ENCODE results near the gene CRYBA2. TPM values are rescaled to one million over a fixed set of nuclear protein-coding genes. Genes with fewer than 3 reads are reported as not detected.

Gene CRYBA2, protein sequence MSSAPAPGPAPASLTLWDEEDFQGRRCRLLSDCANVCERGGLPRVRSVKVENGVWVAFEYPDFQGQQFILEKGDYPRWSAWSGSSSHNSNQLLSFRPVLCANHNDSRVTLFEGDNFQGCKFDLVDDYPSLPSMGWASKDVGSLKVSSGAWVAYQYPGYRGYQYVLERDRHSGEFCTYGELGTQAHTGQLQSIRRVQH
- not detected in 2 replicates for total RNA-seq

DNA sequence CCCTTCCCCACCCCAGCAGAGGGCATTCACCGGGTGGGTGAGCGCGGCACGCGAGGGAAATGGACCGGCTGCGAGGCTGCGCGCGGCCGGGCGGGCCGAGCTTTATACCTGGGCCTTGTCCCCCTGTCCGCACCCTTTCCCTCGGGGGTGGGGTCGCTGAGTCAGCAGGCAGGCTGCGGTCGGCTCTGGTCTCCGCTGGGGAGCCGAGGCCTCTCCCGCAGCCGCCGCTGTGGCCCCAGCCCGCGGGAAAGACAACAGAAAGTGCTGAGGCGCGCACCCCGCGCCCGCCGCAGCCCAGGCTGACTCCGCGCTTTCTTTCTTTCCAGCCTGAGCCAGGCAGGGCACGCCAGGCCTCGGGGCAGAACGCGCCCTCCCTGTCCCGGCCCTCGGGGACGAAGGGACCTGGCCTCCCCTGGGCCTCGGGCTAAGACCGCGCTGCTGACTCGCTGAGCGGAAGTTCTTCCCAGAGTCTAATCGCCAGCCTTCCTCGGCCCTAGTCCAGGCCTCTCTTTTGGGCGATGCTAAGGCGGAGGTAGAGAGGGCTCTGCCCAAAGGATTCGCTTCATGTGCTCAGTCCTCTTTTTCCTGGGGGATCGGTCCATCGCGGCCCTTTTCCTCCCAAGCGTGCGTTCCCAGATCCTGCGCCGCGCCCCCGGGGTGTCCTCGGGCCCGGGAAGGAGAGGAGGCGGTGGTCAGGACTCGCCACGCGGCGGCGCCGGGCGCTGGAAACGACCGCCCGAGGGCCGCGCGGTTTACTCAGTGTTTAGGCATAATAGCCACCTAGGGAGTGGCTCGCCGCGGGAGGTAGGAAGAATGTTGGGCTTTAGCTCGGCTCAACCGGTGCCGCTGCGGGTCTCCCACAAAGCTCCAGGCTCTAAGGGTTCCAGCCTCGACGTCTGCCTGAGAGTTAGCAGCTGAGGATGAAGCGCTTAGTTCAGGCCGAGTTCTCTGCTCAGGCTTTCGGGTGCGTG lies at the start of gene CRYBA2:
TSS of gene CRYBA2 (minus strand) at position 78 of the 971 bp plus-strand sequence. CDS start 246 bp downstream, outside the sequence.

DNA sequence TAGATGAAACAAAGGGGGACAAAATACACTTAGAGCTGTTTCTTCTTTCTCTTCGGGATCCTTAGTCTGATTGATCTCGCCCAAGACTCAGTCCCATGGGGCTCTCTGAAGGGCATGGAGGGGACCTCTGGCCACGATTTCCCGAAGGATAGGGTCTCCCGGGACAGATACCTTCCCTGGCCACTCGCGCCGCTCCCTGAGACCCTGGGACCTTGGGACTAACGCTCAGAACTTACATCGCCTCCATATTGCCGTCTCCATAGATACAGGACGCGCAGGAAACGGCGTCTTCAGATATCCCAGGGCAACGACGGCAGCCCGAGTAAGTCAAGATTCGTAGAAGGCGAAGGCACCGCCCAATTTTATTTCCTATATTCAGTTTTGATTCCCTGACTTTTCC lies 48.0 kb upstream of the CRYBA2 start, which contains the start of gene CFAP65:
TSS of gene CFAP65 (minus strand) at position 265 of the 400 bp plus-strand sequence. CDS start 2,468 bp downstream, outside the sequence.

DNA sequence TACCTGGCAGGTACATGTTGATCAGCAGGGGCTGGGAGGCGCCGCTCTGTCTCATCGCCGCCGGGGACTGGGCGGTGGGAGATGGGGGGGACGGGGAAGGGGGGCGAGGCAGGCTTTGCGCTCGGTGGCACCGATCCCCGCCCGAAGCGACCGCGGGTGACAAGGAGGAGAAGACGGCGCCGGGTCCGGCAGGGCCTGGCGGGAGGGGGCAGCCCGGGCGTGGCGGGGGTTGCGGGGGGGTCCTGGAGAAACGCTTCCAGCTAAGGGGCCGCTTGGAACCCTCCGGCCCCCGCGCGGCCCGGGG lies 8.2 kb downstream of the CRYBA2 start, which contains the start of gene FEV:
TSS of gene FEV (minus strand) at position 164 of the 304 bp plus-strand sequence. CDS start at position 55, 109 bp downstream.

DNA sequence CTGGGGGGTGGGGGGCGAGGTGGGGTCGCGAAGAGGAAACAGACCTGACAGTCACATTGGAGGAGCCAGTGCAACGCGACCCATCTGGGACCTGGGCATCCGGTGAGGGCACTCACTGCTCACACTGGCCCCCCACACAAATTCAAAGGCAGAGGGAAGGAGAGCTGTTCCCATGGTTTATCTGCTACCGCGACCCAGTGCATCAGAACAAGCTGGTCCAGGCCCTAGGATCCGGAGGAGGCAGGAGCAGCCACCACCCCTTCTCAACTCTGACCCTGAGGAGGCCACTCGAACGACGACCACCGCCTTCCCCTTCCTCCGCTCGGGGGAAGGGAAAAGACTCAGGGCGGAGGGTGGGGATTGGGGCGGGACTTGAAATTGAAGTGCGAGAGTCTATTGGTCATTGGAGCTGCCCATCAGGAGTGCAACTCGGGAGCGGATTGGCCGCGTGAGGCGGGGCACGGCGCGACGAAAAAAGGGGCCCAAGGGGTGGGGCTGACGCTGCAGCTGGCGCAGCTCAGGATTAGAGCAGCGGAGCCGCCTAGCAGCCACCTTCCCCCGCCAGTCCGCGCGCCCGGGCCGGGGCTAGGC lies 34.0 kb downstream of the CRYBA2 start, which contains the start of gene CDK5R2:
TSS of gene CDK5R2 (plus strand) at position 526 of the 591 bp plus-strand sequence. CDS start 155 bp downstream, outside the sequence.

Other genes starting within 250 kb of the CRYBA2 start
- 13.3 and 30.4 TPM in 2 replicates for gene CYP27A1, start 211.3 kb downstream of the CRYBA2 start, total RNA-seq
- 0.40 TPM in 1 of 2 replicates, not detected in the other for gene PRKAG3, start 161.6 kb downstream of the CRYBA2 start, total RNA-seq
- not detected in 2 replicates for gene WNT6, start 133.6 kb downstream of the CRYBA2 start, total RNA-seq
- gene WNT10A, start 112.6 kb downstream of the CRYBA2 start, total RNA-seq, result 0.08 TPM in 1 of 2 replicates, not detected in the other
- gene CDK5R2, start 33.8 kb downstream of the CRYBA2 start, total RNA-seq, result under 0.01 TPM in 1 of 2 replicates, not detected in the other
- not detected in 2 replicates for gene FEV, start 8.2 kb downstream of the CRYBA2 start, total RNA-seq
- gene CFAP65, start 48.1 kb upstream of the CRYBA2 start, total RNA-seq, result not detected in 2 replicates
- 0.32 TPM in 1 of 2 replicates, not detected in the other for gene IHH, start 67.5 kb upstream of the CRYBA2 start, total RNA-seq
- gene NHEJ1, start 167.4 kb upstream of the CRYBA2 start, total RNA-seq, result 17.2 and 22.2 TPM in 2 replicates
- gene SLC23A3, start 176.6 kb upstream of the CRYBA2 start, total RNA-seq, result 1.4 TPM in 1 of 2 replicates, not detected in the other
- 16.9 and 26.8 TPM in 2 replicates for gene CNPPD1, start 183.5 kb upstream of the CRYBA2 start, total RNA-seq
- 43.0 and 46.3 TPM in 2 replicates for gene RETREG2, start 184.9 kb upstream of the CRYBA2 start, total RNA-seq
- 24.8 and 33.4 TPM in 2 replicates for gene ZFAND2B, start 213.4 kb upstream of the CRYBA2 start, total RNA-seq
- gene ABCB6, start 225.5 kb upstream of the CRYBA2 start, total RNA-seq, result 17.2 and 17.9 TPM in 2 replicates
- gene ATG9A, start 236.2 kb upstream of the CRYBA2 start, total RNA-seq, result 52.5 and 113 TPM in 2 replicates
- 21.9 and 33.2 TPM in 2 replicates for gene ANKZF1, start 236.4 kb upstream of the CRYBA2 start, total RNA-seq